Measurements from ENCODE around the gene LRRN1.
"Not testable (repeated sequence)": the region's sequence is repeated elsewhere in the genome, so short reads cannot be mapped to it uniquely, and the experiment has no call there.

LRRN1 gene

DNA sequence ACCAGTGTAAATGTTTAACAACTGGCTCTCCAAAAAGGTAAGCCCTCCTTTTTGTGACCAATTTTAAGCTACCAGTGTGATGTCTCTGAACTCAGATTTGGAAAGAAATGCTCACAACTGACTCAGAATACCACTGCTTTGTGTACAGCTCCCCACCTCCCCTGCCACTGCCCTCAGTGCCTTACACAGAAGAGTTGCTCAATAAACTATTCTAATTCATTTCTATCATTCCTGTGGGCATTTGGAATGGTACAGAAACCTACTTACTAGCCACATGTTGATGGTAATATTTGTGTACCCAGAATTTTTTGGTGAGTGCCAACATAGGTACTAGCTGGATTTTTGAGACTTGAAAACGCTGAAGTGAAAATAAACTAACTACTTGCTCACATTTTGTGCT is 16.0 kb downstream of the LRRN1 start:
- DNase-seq = no peak

DNA sequence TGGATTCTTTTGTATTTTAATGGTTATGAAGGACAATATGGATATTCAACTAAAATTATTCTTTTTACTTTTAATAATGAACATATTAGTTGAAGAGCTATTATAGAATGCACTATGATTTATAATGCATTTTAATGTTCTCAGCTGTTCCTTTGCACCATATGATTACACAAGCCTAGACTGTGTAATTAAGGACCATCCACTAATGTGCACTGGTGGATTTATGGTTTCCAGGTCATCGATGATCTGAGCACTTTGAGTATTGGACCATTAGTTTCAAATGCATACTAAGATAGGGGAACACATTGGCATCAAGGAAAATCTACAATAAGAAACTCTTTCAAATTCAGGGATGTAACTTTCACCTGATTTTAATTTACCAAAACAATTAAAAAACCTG is 16.8 kb downstream of the LRRN1 start:
- DNase-seq = no peak

- DNase-seq = no peak
Observed at GRCh38 chr3:3817865-3818264, 18.6 kb downstream of the LRRN1 start.

DNA sequence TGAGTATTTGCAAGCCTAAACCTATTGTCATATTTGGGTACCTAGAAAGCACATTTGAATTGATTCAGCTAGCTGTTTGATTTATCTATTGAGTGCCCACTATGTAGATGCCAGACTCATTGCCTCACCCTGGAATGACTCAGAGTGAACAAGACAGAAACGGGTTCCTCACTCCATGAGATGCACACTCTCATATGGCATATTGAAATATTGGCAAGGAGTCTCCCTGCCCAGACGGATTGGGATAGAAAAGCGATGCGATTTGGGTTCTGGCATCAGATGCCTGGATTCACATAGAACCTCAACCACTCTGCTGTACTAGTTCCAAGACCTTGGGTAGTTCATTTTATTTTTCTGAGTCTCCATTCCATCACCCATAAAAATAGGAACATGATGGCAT is 22.5 kb downstream of the LRRN1 start:
- DNase-seq = no peak

GRCh38 chr3:3825035-3825434 is 25.8 kb downstream of the LRRN1 start:
- DNase-seq = no peak

GRCh38 chr3:3826521-3826920 is 27.3 kb downstream of the LRRN1 start:
- no peak for DNase-seq

DNA sequence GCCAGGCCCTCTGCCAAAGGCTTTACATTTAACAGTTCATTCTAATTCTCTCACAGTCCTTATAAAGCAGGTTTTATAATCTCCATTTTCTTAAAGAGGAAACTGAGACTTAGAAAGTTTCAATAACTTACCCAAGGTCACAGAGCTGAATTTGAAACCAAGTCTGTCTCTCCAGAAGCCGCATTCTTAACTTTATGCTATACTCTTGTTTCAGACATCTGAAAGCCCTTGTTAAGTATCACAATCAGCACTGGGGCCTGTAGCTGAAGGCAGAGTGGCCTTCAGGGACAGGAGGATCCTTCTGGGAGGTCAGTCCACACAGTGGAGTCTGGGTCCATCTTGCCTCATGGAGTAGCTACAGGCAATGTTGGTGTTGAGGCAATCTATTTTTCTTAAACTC is 27.9 kb downstream of the LRRN1 start:
- DNase-seq = no peak

DNA sequence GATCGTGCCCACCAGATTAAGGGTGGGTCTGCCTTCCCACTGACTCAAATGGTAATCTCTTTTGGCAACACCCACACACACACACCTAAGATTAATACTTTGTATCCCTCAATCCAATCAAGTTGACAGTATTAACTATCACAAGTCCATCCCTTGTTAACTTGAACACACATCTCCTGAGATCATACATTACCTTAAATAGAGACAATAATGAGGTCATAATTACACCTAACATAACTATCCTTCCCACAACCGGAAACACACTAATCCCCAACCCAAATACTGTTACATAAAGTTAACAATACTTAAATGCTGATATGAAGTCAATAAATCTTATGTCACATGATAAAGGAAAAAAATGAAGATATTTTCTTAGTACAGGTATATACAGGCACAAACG is 29.2 kb downstream of the LRRN1 start:
- DNase-seq = not testable (repeated sequence)

DNA sequence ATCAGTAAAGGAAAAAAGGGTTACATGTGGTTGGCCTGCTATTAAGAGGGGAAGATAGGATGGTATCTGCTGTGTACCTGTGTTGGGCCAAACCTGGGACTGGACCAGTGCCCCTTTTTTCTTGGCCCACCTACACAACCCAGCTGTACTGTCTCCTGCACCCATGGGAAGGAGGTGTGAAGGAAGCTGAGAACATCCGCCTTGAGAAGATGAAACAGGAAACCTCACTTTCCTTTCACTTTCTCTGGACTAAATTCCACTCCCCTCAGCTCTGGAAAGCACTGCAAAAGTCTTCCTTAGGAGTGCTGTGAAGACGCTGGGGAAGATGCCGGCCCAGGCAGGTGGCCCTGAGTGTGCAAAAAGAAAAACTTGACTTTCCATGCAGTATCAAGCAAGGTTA is 37.6 kb downstream of the LRRN1 start:
- DNase-seq = no peak

GRCh38 chr3:3842356-3842755 is 43.1 kb downstream of the LRRN1 start:
- DNase-seq = no peak

DNA sequence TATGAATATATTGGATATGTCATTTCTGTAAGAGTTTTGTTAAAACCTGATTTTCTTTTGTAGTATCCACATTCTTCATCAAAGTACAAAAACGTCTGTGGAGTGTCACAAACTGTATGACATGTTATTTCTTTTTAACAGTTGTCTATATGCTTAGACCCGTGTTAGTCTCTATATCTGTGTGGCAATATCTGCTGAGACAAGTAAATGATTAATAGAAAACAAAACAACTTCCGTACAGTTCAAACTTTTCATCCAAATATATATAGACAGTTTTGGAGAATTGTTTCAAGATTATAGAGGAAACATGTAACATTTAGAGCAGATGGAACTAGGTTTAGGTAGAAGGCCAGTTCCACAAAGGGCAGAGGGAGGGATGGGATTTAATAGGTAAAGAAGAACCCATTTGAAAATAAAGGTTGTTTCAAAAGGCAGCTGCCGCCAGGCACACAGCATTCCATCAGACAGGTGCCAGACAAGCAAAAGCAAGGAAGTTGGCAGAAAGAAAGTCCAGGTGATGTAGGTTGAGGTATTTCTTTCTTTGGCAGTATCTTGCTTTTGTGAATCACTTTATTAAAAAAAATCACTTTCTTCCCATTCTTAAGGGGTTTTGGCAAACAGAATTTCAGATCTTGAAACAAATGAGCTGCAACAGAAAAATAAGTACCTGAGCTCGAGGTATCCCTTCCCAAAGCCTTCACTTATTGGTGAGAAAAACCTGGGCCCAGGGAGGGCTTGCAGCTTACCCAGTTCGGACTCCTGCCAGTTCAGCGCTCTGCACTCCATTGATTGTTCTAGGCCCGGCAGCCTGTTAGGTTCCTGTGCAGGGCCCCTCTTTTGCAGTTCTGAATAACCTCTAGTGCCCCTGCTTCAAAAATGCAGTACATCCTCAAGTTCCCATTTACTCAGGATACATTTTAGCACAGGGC is 49.0 kb downstream of the LRRN1 start:
- DNase-seq = no peak

DNA sequence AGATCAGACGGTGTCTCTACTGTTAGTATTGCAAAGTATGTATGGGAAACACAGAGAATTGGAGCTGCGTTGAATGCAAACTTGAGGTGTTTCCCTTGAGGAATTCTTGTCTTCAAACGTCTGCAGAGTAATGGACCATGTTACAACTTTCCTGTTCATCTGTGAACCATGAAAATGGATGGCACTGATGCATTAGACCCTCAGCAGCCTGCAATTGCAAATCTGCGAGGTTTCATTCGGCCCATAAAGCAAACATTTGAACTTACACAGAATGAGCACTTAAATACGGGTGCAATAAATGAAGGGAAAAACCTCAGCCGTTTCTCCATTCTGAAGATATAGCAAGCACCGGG is 49.7 kb downstream of the LRRN1 start:
- no peak for DNase-seq

DNA sequence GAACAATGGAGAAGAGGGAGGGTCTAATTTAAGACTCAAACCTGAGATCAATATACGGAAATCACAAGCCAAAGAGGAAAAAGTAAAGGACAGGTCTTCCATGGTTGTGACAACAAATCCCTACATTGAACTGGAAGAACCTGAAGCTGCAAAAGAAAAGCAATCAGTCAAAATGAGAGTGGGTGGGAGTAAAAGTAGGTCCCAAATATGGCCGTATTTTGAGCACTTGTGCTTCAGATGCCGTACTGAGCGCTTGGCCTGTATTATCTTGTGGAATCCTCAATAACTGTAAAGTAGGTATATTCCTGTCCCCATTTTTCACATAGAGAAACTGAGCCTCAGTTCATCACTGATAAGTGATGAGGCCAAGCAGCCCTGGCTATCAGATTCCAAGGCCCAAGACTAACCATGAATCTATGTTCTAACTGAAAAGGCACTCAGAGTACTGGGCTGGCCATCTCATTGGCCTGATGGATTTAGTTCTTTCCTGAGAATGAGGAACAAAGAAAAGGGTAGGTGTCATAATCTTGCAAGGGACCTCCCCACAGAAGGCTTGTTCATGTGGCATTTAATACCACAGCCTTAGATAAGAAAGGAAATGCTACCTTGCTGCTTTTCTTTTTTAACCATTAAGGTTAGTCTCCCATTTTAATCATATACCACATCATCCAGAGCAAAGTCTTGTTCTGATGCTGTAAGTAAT is 52.5 kb downstream of the LRRN1 start:
- no peak for DNase-seq

DNA sequence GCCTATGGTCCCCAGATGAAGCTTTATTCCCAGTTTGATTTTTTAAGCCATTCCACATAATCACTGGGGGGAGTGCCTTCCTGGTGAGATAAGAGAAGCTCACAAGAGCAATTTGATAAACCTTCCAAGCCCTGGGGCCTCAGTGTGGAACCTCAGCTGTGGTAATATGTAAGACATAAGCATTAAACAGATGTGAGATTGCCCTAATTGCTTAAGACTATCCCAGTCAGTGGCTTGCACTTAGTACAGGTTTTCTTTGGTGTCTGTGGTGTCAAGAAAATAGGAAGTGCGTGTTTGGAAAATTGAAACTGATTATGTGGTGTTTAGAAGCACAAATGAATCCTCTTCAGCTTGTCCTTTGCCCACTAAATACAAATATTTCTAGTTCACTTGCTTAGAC is 54.3 kb downstream of the LRRN1 start:
- no peak for DNase-seq

- no peak for DNase-seq
Observed at GRCh38 chr3:3855056-3855455, 55.8 kb downstream of the LRRN1 start.

DNA sequence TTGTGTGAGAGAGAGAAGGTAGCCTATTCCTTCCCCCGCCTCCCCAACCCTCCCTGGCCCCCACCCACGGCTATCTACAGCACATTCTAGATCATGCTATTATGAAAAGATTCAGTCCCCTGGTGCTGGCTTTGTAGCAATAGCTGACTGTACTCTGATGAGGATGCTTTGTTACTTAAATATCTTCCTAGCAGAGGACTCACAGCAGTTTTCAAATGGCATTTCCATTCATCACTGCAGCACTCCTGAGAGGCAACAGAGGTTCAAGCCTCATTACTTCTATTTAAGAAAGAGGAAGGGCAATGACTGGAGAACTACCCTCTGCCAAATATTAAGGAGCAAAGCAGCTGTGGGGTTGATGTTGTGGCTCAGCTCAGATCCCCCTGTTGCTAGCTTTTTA is 61.0 kb downstream of the LRRN1 start:
- DNase-seq = no peak

GRCh38 chr3:3862534-3862933 is 63.3 kb downstream of the LRRN1 start:
- no peak for DNase-seq

- DNase-seq = no peak
Observed at GRCh38 chr3:3875491-3875890, 76.3 kb downstream of the LRRN1 start.

GRCh38 chr3:3881050-3881449 is 81.8 kb downstream of the LRRN1 start:
- no peak for DNase-seq

DNA sequence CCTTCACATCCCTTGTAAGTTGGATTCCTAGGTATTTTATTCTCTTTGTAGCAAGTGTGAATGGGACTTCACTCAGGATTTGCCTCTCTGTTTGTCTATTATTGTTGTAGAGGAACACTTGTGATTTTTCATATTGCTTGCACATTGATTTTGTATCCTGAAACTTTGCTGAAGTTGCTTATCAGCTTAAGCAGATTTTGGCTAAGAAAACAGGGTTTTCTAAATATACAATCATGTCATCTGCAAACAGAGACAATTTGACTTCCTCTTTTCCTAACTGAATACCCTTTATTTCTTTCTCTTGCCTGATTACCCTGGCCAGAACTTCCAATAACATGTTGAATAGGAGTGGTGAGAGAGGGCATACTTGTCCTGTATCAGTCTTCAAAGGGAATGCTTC is 88.1 kb downstream of the LRRN1 start:
- DNase-seq = not testable (repeated sequence)

DNA sequence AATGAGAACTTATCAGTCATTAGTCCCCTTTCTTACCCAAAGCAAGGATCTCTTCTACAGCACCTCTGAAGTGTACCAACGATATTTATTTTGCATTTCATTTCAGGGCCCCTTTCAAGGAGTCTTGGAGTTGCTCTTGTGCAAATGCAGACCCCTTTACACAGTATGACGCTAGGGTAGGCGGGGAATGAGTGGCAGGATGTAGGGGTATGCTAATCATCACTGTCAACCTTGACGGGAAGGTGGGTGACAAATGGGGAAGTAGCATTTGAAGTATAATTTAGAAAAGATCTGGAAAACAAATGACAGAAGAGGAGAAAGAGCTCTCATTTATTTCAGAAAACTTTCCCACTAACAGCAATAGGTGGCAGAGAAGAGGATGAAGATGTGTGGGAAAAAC is 94.4 kb downstream of the LRRN1 start:
- no peak for DNase-seq
